ENCODE data around the gene JPH2.

JPH2 gene

GRCh38 chr20:44073011-44073674 is 113.8 kb downstream of the JPH2 start:
- no peak for DNase-seq

- DNase-seq, result no peak
These were observed 114.6 kb downstream of the JPH2 start for GRCh38 chr20:44072384-44072783.

- DNase-seq, result no peak
These were observed 115.4 kb downstream of the JPH2 start for GRCh38 chr20:44071526-44072111.

GRCh38 chr20:44071057-44071456 is 115.9 kb downstream of the JPH2 start:
- no peak for DNase-seq

- peak; percentile 10 for DNase-seq
These were observed 116.7 kb downstream of the JPH2 start for GRCh38 chr20:44070139-44070900.

- peak; percentile 71 for DNase-seq
These were observed 117.6 kb downstream of the JPH2 start for GRCh38 chr20:44069203-44070011.

GRCh38 chr20:44068316-44069201 is 118.4 kb downstream of the JPH2 start:
- DNase-seq, result no peak

GRCh38 chr20:44067650-44068081 is 119.3 kb downstream of the JPH2 start:
- DNase-seq, result no peak

- no peak for DNase-seq
These were observed 120.1 kb downstream of the JPH2 start for GRCh38 chr20:44066645-44067606.

GRCh38 chr20:44065401-44066340 is 121.3 kb downstream of the JPH2 start:
- no peak for DNase-seq

- no peak for DNase-seq
These were observed 122.2 kb downstream of the JPH2 start for GRCh38 chr20:44064501-44065400.

All from activated CD4-positive, alpha-beta T cell treated with anti-CD3 and anti-CD28 coated beads, Interleukin-2, amount 50 U/mL, for 16 hours (primary cell).